Measurements from ENCODE around the gene EHMT2.

Gene EHMT2

GRCh38 chr6:31837369-31838113 is 60.0 kb downstream of the EHMT2 start:
- DNase-seq = no peak

GRCh38 chr6:31836474-31837368 is 60.8 kb downstream of the EHMT2 start:
- no peak for DNase-seq

- no peak for DNase-seq
Measured at GRCh38 chr6:31836047-31836473, 61.4 kb downstream of the EHMT2 start.

DNA sequence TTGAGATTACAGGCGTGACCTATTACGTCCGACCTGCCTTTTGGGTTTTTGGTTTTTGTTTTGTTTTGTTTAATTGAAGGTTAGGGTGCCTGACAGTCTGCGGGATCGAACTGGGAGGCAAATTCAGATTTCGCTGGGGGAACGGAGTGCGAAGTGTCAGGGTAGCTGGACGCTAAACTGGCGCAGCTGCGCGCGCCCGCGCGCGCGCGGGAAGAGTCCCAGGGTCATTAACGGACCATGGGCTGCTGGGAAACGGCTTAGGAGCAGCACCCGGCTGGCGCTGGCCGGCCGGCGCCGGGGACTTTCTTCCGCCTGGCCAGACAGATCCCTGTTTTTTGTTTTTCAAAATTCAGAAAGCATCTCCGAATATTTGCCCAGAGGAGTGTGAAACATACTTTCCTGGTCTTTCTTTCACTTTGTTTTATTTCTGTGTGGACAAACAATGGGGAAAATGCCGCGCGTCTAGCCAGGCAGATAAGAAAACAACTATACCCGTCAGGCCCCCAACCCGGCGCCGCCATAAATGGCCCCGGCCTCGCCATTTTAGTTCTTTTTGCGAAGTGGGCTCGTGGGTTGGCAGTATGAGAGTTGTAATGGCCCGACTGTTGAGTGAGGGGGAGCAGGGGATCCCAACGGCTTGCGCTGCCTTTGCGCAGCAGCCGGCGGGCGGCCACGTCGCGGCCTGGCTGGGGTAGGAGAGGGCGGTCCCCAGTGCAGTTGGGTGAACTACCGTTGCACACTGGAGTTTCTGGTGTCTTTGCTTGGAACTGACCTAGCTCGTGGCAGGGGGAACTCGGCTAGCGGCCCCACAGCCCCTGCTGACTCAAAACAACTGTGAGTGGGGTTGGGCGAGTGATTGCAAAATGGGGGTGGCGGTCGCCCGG is 62.9 kb downstream of the EHMT2 start:
- DNase-seq = peak; percentile 80

- no peak for DNase-seq
Measured at GRCh38 chr6:31831350-31832215, 65.9 kb downstream of the EHMT2 start.

GRCh38 chr6:31830886-31831335 is 66.6 kb downstream of the EHMT2 start:
- DNase-seq = no peak

Measured in activated naive CD4-positive, alpha-beta T cell treated with Interleukin-2 at 50 U/mL for 16 hours (primary cell).